Neural cell (in vitro differentiated cells): ENCODE data around the gene ZC3HAV1. TPM values are rescaled to one million over a fixed set of nuclear protein-coding genes. Genes with fewer than 3 reads are reported as not detected.

Source experiments
- H2AFZ ChIP-seq: fragments of 200-600, 300-800 bp; sonication (generic), shearing (Covaris generic); 2 replicates; pipeline ENCODE4 v1.6.0; 2014; ENCODE audit warnings: low read depth, mild to moderate bottlenecking, antibody characterized with exemption, low read length, moderate library complexity
- H3F3A ChIP-seq: fragments of 200-600 bp; shearing (Covaris generic); 2 replicates; pipeline ENCODE4 v1.6.1; 2016; ENCODE audit warnings: mild to moderate bottlenecking, moderate library complexity, mixed read lengths, antibody characterized with exemption, low read length; ENCODE audit not compliant: insufficient read depth, poor library complexity, severe bottlenecking
- H3K27ac ChIP-seq: fragments of 200-600, 300-800 bp; sonication (generic), shearing (Covaris generic); 2 replicates; pipeline ENCODE4 v1.5.1; 2014; ENCODE audit warnings: mild to moderate bottlenecking, low read length, moderate library complexity
- H3K27me3 ChIP-seq: fragments of 300-800, 200-600 bp; sonication (generic), shearing (Covaris generic); 2 replicates; pipeline ENCODE4 v1.6.0; 2014; ENCODE audit warnings: mild to moderate bottlenecking, low read depth, low read length, moderate library complexity; ENCODE audit not compliant: insufficient read depth
- H3K36me3 ChIP-seq: fragments of 300-800, 200-600 bp; sonication (generic), shearing (Covaris generic); 2 replicates; pipeline ENCODE4 v1.5.1; 2014; ENCODE audit warnings: mild to moderate bottlenecking, antibody characterized with exemption, low read length, moderate library complexity; ENCODE audit not compliant: insufficient read depth
- H3K4me2 ChIP-seq: fragments of 300-800, 200-600 bp; sonication (generic), shearing (Covaris generic); 2 replicates; pipeline ENCODE4 v1.6.0; 2014; ENCODE audit warnings: mild to moderate bottlenecking, low read length
- H3K4me3 ChIP-seq: fragments of 300-800, 200-600 bp; sonication (generic), shearing (Covaris generic); 2 replicates; pipeline ENCODE4 v1.5.1; 2014; ENCODE audit warnings: mild to moderate bottlenecking, low read length, moderate library complexity
- H3K79me2 ChIP-seq: fragments of 200-600 bp; shearing (Covaris generic); replicated peaks from 2 replicates; pipeline ENCODE4 v1.6.0; 2014; ENCODE audit warnings: mild to moderate bottlenecking, low read length, moderate library complexity; ENCODE audit not compliant: insufficient read depth
- H3K9ac ChIP-seq: fragments of 300-800, 200-600 bp; sonication (generic), shearing (Covaris generic); 2 replicates; pipeline ENCODE4 v1.6.1; 2016; ENCODE audit warnings: mild to moderate bottlenecking, low read length, mixed read lengths
- H3K9me2 ChIP-seq: fragments of 200-600 bp; shearing (Covaris generic); 2 replicates; pipeline ENCODE4 v1.6.1; 2016; ENCODE audit warnings: mild to moderate bottlenecking, low read length, mixed read lengths; ENCODE audit not compliant: insufficient read depth
- H3K9me3 ChIP-seq: fragments of 200-600, 300-800 bp; sonication (generic), shearing (Covaris generic); 2 replicates; pipeline ENCODE4 v1.6.1; 2016; ENCODE audit warnings: mild to moderate bottlenecking, mixed run types, low read length, moderate library complexity, mixed read lengths
- H4K20me1 ChIP-seq: fragments of 200-600 bp; shearing (Covaris generic); 2 replicates; pipeline ENCODE4 v1.6.1; 2016; ENCODE audit warnings: mild to moderate bottlenecking, mixed run types; ENCODE audit not compliant: insufficient read depth
- CTCF ChIP-seq: fragments of 450-650 bp; IDR thresholded peaks from 2 replicates; pipeline ENCODE4 v1.5.1; 2014; ENCODE audit warnings: antibody characterized with exemption, mild to moderate bottlenecking, moderate library complexity; ENCODE audit not compliant: poor library complexity, severe bottlenecking
- EP300 ChIP-seq: fragments of 450-650 bp; conservative IDR thresholded peaks from 2 replicates; pipeline ENCODE4 v1.6.1; 2014; ENCODE audit warnings: antibody characterized with exemption, mild to moderate bottlenecking, moderate library complexity; ENCODE audit not compliant: poor library complexity, severe bottlenecking
- EZH2 ChIP-seq: fragments of 200-600, 300-800 bp; shearing (Covaris generic), sonication (generic); IDR thresholded peaks from 2 replicates; pipeline ENCODE4 v1.6.1; 2014; ENCODE audit warnings: antibody characterized with exemption, low read length, borderline replicate concordance, mild to moderate bottlenecking; ENCODE audit not compliant: insufficient read depth, poor library complexity, severe bottlenecking
- MXI1 ChIP-seq: fragments of 450-650 bp; conservative IDR thresholded peaks from 2 replicates; pipeline ENCODE4 v1.6.1; 2014; ENCODE audit warnings: antibody characterized with exemption, mild to moderate bottlenecking; ENCODE audit not compliant: poor library complexity, severe bottlenecking
- POLR2AphosphoS5 ChIP-seq: IDR thresholded peaks from 2 replicates; pipeline ENCODE4 v1.6.1; 2012
- RAD21 ChIP-seq: fragments of 450-650 bp; conservative IDR thresholded peaks from 2 replicates; pipeline ENCODE4 v1.6.1; 2014; ENCODE audit warnings: antibody characterized with exemption, mild to moderate bottlenecking, moderate library complexity
- REST ChIP-seq: IDR thresholded peaks from 2 replicates; pipeline ENCODE4 v1.6.1; 2012; ENCODE audit warnings: borderline replicate concordance
- SMC3 ChIP-seq: fragments of 450-650 bp; conservative IDR thresholded peaks from 2 replicates; pipeline ENCODE4 v1.6.1; 2014; ENCODE audit warnings: antibody characterized with exemption, mild to moderate bottlenecking, moderate library complexity; ENCODE audit not compliant: poor library complexity
- TAF1 ChIP-seq: IDR thresholded peaks from 2 replicates; pipeline ENCODE4 v1.6.1; 2012; ENCODE audit warnings: low read depth
- polyA plus RNA-seq: library from polyadenylated mRNA; depleted of rRNA; stranded (reverse); fragments of >200 nt; gene quantifications from 2 replicates; pipeline ENCODE4 v1.2.3, GENCODE V29; 2014

ZC3HAV1 gene
- polyA plus RNA-seq, 1 donor from 2014 or later = 0.16 TPM

GRCh38 chr7:139065323-139065722 lies 44.2 kb downstream of the ZC3HAV1 start:
- no peaks in the 10 kb centered on the region for H3F3A ChIP-seq
- no peak overlapping the region for H2AFZ ChIP-seq
- no peak overlapping the region for H3K9ac ChIP-seq
- no peaks in the 10 kb centered on the region for H3K36me3 ChIP-seq
- H3K79me2 ChIP-seq = no peaks in the 10 kb centered on the region
- no peaks in the 10 kb centered on the region for H3K27me3 ChIP-seq
- H3K27ac ChIP-seq = no peak overlapping the region
- H3K4me2 ChIP-seq = no peak overlapping the region
- no peak overlapping the region for H3K4me3 ChIP-seq
- H4K20me1 ChIP-seq = no peaks in the 10 kb centered on the region
- H3K9me2 ChIP-seq = no peaks in the 10 kb centered on the region
- H3K9me3 ChIP-seq = no peaks in the 10 kb centered on the region
- TF ChIP-seq REST (no peak), EZH2 (no peak), SMC3 (no peak), EP300 (no peak)

- Histone ChIP-seq H4K20me1 (no peaks in the 10 kb centered on the region), H3K36me3 (no peaks in the 10 kb centered on the region), H3K27ac (no peak overlapping the region), H3K79me2 (no peaks in the 10 kb centered on the region), H3K9ac (no peak overlapping the region), H3K9me2 (no peaks in the 10 kb centered on the region), H3F3A (no peaks in the 10 kb centered on the region), H3K27me3 (no peaks in the 10 kb centered on the region), H3K4me3 (no peak overlapping the region), H3K4me2 (no peak overlapping the region), H3K9me3 (no peaks in the 10 kb centered on the region), H2AFZ (no peak overlapping the region)
- TF ChIP-seq SMC3 = no peak
- TF ChIP-seq TAF1 = no peak
- TF ChIP-seq REST = no peak
- no peak for TF ChIP-seq MXI1
- no peak for TF ChIP-seq EP300
- no peak for TF ChIP-seq POLR2AphosphoS5
- TF ChIP-seq EZH2 = no peak
- no peak for TF ChIP-seq CTCF
- no peak for TF ChIP-seq RAD21
Observed at GRCh38 chr7:139061416-139061815, 48.1 kb downstream of the ZC3HAV1 start.
